ENCODE measurements around the gene DUOXA1. TPM values are rescaled to one million over a fixed set of nuclear protein-coding genes. Genes with fewer than 3 reads are reported as not detected.

DUOXA1 gene
- total and polyA plus RNA-seq, 2 of the 4 experiments (the other 2 are of a cell fraction): 0.02 TPM; not detected in 1

DNA sequence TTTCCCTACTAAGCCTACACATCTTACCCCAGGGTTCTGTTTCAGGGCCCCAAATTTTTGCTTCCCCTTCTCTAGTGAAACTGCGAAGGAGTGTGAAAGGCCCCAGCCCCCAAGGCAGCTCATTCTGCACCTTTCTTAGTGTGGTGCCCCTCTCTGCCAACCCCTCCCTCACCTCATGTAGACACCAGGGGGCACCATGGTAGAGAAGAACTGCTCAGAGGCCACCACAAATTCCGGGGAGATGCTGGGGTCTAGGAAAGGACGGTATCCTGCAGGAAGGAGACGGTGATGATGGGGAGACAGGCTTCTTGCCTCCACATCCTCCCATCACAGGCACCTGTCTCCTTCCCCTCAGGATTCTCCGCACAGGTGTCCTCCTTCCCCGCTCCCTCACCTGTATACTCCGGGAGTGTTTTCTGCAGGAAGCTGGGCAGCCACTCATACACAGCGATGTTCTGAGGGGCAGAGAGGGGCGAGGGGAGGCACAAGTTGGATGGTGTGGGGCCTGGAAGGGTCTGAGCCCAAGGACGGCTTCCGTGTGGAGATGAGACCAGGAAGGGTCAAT lies 19.3 kb downstream of the DUOXA1 start:
- intact Hi-C loops (cut with micrococcal nuclease): no loop called here
- CTCF ChIA-PET: interaction anchor here (2.7 kb wide), 1 partner anchor 8 kb away, joined by 12 read pairs; no protein-coding TSS in a partner anchor

More for the DNA sequence above, 19.3 kb downstream of the DUOXA1 start:
- Histone ChIP-seq H3K18ac (ENCODE audit: low read depth, low read length) (no peak overlapping the region), H4K20me1 (ENCODE audit: insufficient read depth, low read length) (no peaks in the 10 kb centered on the region), H2BK15ac (ENCODE audit: low read depth, low read length) (no peak overlapping the region), H2BK5ac (ENCODE audit: low read depth, low read length, poor library complexity, severe bottlenecking) (no peak overlapping the region), H2AK9ac (replicated peaks; ENCODE audit: low read depth, low read length, poor library complexity) (no peak overlapping the region), H3K4me1 (ENCODE audit: control insufficient read depth, insufficient read depth, low read length) (no peaks in the 10 kb centered on the region), H2AK5ac (ENCODE audit: low read depth, low read length) (no peak overlapping the region), H3K9me1 (ENCODE audit: insufficient read depth, low read length) (no peaks in the 10 kb centered on the region), H4K5ac (ENCODE audit: low read depth, low read length) (no peak overlapping the region), H3K14ac (replicated peaks; ENCODE audit: low read depth, low read length) (no peak overlapping the region), H3K27ac (ENCODE audit: insufficient read depth, low read length) (no peak overlapping the region), H3K79me1 (ENCODE audit: low read depth in 1 of 2, low read length in 2 of 2) (no peaks in the 10 kb centered on the region), H3K9ac (ENCODE audit: low read depth, low read length) (no peak overlapping the region), H3K4me2 (ENCODE audit: low read depth, low read length) (no peak overlapping the region), H3K56ac (ENCODE audit: extremely low read depth, insufficient read depth, low read length) (no peak overlapping the region), H3K4ac (ENCODE audit: low read depth, low read length) (no peak overlapping the region), H3K9me3 (ENCODE audit: control insufficient read depth, insufficient read depth, low read length) (no peaks in the 10 kb centered on the region), H4K8ac (ENCODE audit: low read depth in 2 of 2, low read length in 2 of 2) (no peak overlapping the region), H2BK20ac (ENCODE audit: low read depth, low read length) (no peak overlapping the region), H4K91ac (ENCODE audit: insufficient read depth, low read depth, low read length) (no peak overlapping the region), H2AFZ (replicated peaks; ENCODE audit: low read length, poor library complexity) (no peak overlapping the region), H3K4me3 (ENCODE audit: insufficient read depth, low read depth, low read length) (no peak overlapping the region), H3K27me3 (ENCODE audit: control insufficient read depth, insufficient read depth, low read length) (peaks cover 83% of the 10 kb centered on the region), H3K23ac (ENCODE audit: low read depth, low read length) (no peak overlapping the region), H2BK120ac (ENCODE audit: low read depth, low read length) (no peak overlapping the region), H3K36me3 (ENCODE audit: control insufficient read depth, insufficient read depth, low read length) (no peaks in the 10 kb centered on the region)
- POLR2A ChIA-PET (ENCODE audit: unreplicated experiment): no interaction called here
- TF ChIP-seq POLR2A (IDR thresholded peaks at IDR 0.05; ENCODE audit: low read depth, low read length): no peak
- no peak for TF ChIP-seq RCOR1 (IDR thresholded peaks at IDR 0.05; ENCODE audit: insufficient replicate concordance, low read length)
- no peak for TF ChIP-seq MAZ (IDR thresholded peaks at IDR 0.05; ENCODE audit: borderline replicate concordance, low read depth, low read length)
- TF ChIP-seq, protein P1, sequence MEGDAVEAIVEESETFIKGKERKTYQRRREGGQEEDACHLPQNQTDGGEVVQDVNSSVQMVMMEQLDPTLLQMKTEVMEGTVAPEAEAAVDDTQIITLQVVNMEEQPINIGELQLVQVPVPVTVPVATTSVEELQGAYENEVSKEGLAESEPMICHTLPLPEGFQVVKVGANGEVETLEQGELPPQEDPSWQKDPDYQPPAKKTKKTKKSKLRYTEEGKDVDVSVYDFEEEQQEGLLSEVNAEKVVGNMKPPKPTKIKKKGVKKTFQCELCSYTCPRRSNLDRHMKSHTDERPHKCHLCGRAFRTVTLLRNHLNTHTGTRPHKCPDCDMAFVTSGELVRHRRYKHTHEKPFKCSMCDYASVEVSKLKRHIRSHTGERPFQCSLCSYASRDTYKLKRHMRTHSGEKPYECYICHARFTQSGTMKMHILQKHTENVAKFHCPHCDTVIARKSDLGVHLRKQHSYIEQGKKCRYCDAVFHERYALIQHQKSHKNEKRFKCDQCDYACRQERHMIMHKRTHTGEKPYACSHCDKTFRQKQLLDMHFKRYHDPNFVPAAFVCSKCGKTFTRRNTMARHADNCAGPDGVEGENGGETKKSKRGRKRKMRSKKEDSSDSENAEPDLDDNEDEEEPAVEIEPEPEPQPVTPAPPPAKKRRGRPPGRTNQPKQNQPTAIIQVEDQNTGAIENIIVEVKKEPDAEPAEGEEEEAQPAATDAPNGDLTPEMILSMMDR (conservative IDR thresholded peaks at IDR 0.05; ENCODE audit: low read depth, low read length): no peak
- TF ChIP-seq USF2 (IDR thresholded peaks at IDR 0.05; ENCODE audit: low read depth, low read length): no peak
- no peak for TF ChIP-seq SMC3 (IDR thresholded peaks at IDR 0.05; ENCODE audit: low read depth, low read length)
- TF ChIP-seq FOS (IDR thresholded peaks at IDR 0.05; ENCODE audit: low read depth, low read length): no peak
- TF ChIP-seq, protein P2, sequence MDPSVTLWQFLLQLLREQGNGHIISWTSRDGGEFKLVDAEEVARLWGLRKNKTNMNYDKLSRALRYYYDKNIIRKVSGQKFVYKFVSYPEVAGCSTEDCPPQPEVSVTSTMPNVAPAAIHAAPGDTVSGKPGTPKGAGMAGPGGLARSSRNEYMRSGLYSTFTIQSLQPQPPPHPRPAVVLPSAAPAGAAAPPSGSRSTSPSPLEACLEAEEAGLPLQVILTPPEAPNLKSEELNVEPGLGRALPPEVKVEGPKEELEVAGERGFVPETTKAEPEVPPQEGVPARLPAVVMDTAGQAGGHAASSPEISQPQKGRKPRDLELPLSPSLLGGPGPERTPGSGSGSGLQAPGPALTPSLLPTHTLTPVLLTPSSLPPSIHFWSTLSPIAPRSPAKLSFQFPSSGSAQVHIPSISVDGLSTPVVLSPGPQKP (IDR thresholded peaks at IDR 0.05; ENCODE audit: borderline replicate concordance, low read depth, low read length): no peak
- dilution Hi-C loops (cut with HindIII; ENCODE audit: low sequenced_read_pairs, unreplicated experiment) (no loop called here), in situ Hi-C loops (cut with MboI; ENCODE audit: low sequenced_read_pairs) (no loop called here)
- WGBS, 2 experiments (ENCODE audit: extremely low coverage in 2 of 2, insufficient read length in 1 of 2): no CpG with 5 or more reads among the region's 11 CpGs
- no TSS peak for BruUV-seq (replicated peaks)
- DNase-seq: no peak
- ATAC-seq (ENCODE audit: low read depth): no peak

Data from IMR-90 (cell line).